Stimulated activated CD8-positive, alpha-beta memory T cell treated with anti-CD3 and anti-CD28 coated beads, Interleukin-12 subunit alpha, Interleukin-12 subunit beta, amount 100 ng/mL, for 4 hours (primary cell): ENCODE data around the gene DACT2.

Experiments
- DNase-seq: peaks from one replicate; pipeline ENCODE4 v3.0.0-alpha.2; 2020; ENCODE audit warnings: low read depth

The DACT2 gene

GRCh38 chr6:168264593-168265335 lies 54.8 kb downstream of the DACT2 start:
- no peak for DNase-seq

- no peak for DNase-seq
Observed at GRCh38 chr6:168263351-168263905, 56.1 kb downstream of the DACT2 start.

GRCh38 chr6:168261234-168261633 lies 58.3 kb downstream of the DACT2 start:
- no peak for DNase-seq

- DNase-seq, result no peak
Observed at GRCh38 chr6:168260420-168260987, 59.1 kb downstream of the DACT2 start.

- DNase-seq, result no peak
Observed at GRCh38 chr6:168258795-168259194, 60.8 kb downstream of the DACT2 start.

GRCh38 chr6:168256940-168257339 lies 62.6 kb downstream of the DACT2 start:
- DNase-seq, result no peak
